NCI-H748 (cell line): ENCODE measurements around the gene TMEM259.

ENCODE experiments used
- DNase-seq: peaks from one replicate; lab custom pipeline; 2025; ENCODE audit not compliant: unreplicated experiment; lab: John Stamatoyannopoulos, UW

Gene TMEM259

GRCh38 chr19:1055886-1056620 is 35.1 kb upstream of the TMEM259 start:
- no peak for DNase-seq

- no peak for DNase-seq
These were observed 34.1 kb upstream of the TMEM259 start for GRCh38 chr19:1055028-1055425.

GRCh38 chr19:1054102-1055027 is 33.4 kb upstream of the TMEM259 start:
- no peak for DNase-seq

- DNase-seq = no peak
These were observed 32.5 kb upstream of the TMEM259 start for GRCh38 chr19:1053176-1054101.

- DNase-seq = no peak
These were observed 31.5 kb upstream of the TMEM259 start for GRCh38 chr19:1052349-1052975.

GRCh38 chr19:1051791-1052190 is 30.9 kb upstream of the TMEM259 start:
- DNase-seq = no peak

GRCh38 chr19:1050989-1051788 is 30.3 kb upstream of the TMEM259 start:
- DNase-seq = no peak

GRCh38 chr19:1049800-1050199 is 28.9 kb upstream of the TMEM259 start:
- no peak for DNase-seq

GRCh38 chr19:1049106-1049505 is 28.2 kb upstream of the TMEM259 start:
- DNase-seq = no peak

GRCh38 chr19:1047696-1048147 is 26.8 kb upstream of the TMEM259 start:
- peak; percentile 13 for DNase-seq

- no peak for DNase-seq
These were observed 26.1 kb upstream of the TMEM259 start for GRCh38 chr19:1046836-1047695.

- DNase-seq = no peak
These were observed 25.2 kb upstream of the TMEM259 start for GRCh38 chr19:1046117-1046626.

- peak; percentile 57 for DNase-seq
These were observed 24.3 kb upstream of the TMEM259 start for GRCh38 chr19:1045247-1045603.

GRCh38 chr19:1042689-1043511 is 22.0 kb upstream of the TMEM259 start:
- no peak for DNase-seq

- DNase-seq = peak; percentile 35
These were observed 21.1 kb upstream of the TMEM259 start for GRCh38 chr19:1041835-1042685.

- DNase-seq = no peak
These were observed 20.4 kb upstream of the TMEM259 start for GRCh38 chr19:1041272-1041834.
